H9 (cell line): ENCODE results near the gene NPIPA3. TPM values are rescaled to one million over a fixed set of nuclear protein-coding genes. Genes with fewer than 3 reads are reported as not detected.

Experiments used
- DNase-seq: peaks from one replicate; pipeline ENCODE4 v3.0.0-alpha.2; 2017
- H2AFZ ChIP-seq: one replicate; pipeline ENCODE4 v1.6.1; 2013; ENCODE audit warnings: mild to moderate bottlenecking, low read length, control low read depth, moderate library complexity
- H2AK5ac ChIP-seq: 2 replicates; pipeline ENCODE4 v1.6.1; 2013; ENCODE audit warnings: low read length, control low read depth, mixed read lengths; ENCODE audit not compliant: insufficient read length
- H2BK120ac ChIP-seq: one replicate; pipeline ENCODE4 v1.6.1; 2013; ENCODE audit warnings: low read depth, mild to moderate bottlenecking, low read length, control low read depth, inconsistent platforms; ENCODE audit not compliant: poor library complexity, severe bottlenecking
- H2BK12ac ChIP-seq: 2 replicates; pipeline ENCODE4 v1.6.1; 2013; ENCODE audit warnings: low read length, control low read depth, mixed read lengths, low read depth; ENCODE audit not compliant: insufficient read length
- H2BK15ac ChIP-seq: 2 replicates; pipeline ENCODE4 v1.6.1; 2013; ENCODE audit warnings: low read depth, low read length, control low read depth
- H2BK20ac ChIP-seq: one replicate; pipeline ENCODE4 v1.6.1; 2013; ENCODE audit warnings: low read depth, mild to moderate bottlenecking, low read length, control low read depth, inconsistent platforms; ENCODE audit not compliant: poor library complexity, severe bottlenecking
- H2BK5ac ChIP-seq: 2 replicates; pipeline ENCODE4 v1.6.1; 2013; ENCODE audit warnings: low read length, control low read depth, mixed read lengths; ENCODE audit not compliant: insufficient read length
- H3K14ac ChIP-seq: 2 replicates; pipeline ENCODE4 v1.6.1; 2013; ENCODE audit warnings: low read length, control low read depth; ENCODE audit not compliant: insufficient read depth
- H3K18ac ChIP-seq: 2 replicates; pipeline ENCODE4 v1.6.1; 2013; ENCODE audit warnings: low read depth, mild to moderate bottlenecking, mixed read lengths, low read length, control low read depth; ENCODE audit not compliant: insufficient read length
- H3K23ac ChIP-seq: 2 replicates; pipeline ENCODE4 v1.6.1; 2013; ENCODE audit warnings: low read length, control low read depth, mixed read lengths, low read depth; ENCODE audit not compliant: insufficient read length
- H3K23me2 ChIP-seq: 2 replicates; pipeline ENCODE4 v1.6.1; 2013; ENCODE audit warnings: low read depth, mild to moderate bottlenecking, mixed read lengths, low read length, control low read depth; ENCODE audit not compliant: insufficient read length, poor library complexity, severe bottlenecking
- H3K27ac ChIP-seq: 2 replicates; pipeline ENCODE4 v1.5.1; 2013; ENCODE audit warnings: low read length, control low read depth, mixed read lengths, low read depth; ENCODE audit not compliant: insufficient read length
- H3K27me3 ChIP-seq: 2 replicates; pipeline ENCODE4 v1.6.1; 2013; ENCODE audit warnings: low read length, control low read depth, inconsistent platforms; ENCODE audit not compliant: insufficient read depth
- H3K4ac ChIP-seq: 2 replicates; pipeline ENCODE4 v1.6.1; 2013; ENCODE audit warnings: low read depth, mild to moderate bottlenecking, control low read depth, inconsistent platforms, low read length, moderate library complexity
- H3K4me1 ChIP-seq: 2 replicates; pipeline ENCODE4 v1.6.1; 2013; ENCODE audit warnings: low read length, control low read depth, inconsistent platforms; ENCODE audit not compliant: insufficient read depth
- H3K4me2 ChIP-seq: 2 replicates; pipeline ENCODE4 v1.6.1; 2013; ENCODE audit warnings: low read length, control low read depth, mixed read lengths; ENCODE audit not compliant: insufficient read length, insufficient read depth
- H3K56ac ChIP-seq: 2 replicates; pipeline ENCODE4 v1.6.1; 2013; ENCODE audit warnings: low read depth, mild to moderate bottlenecking, mixed read lengths, low read length, control low read depth; ENCODE audit not compliant: insufficient read length
- H3K79me1 ChIP-seq: 2 replicates; pipeline ENCODE4 v1.6.1; 2013; ENCODE audit warnings: low read depth, mild to moderate bottlenecking, moderate library complexity, low read length, control low read depth, inconsistent platforms; ENCODE audit not compliant: insufficient read depth, poor library complexity, severe bottlenecking
- H3K79me2 ChIP-seq: 2 replicates; pipeline ENCODE4 v1.6.1; 2013; ENCODE audit warnings: low read length, control low read depth, inconsistent platforms; ENCODE audit not compliant: insufficient read depth
- H3K9ac ChIP-seq: 2 replicates; pipeline ENCODE4 v1.6.1; 2013; ENCODE audit warnings: low read length, control low read depth, mixed read lengths; ENCODE audit not compliant: insufficient read length; ENCODE audit errors: extremely low read depth
- H3K9me3 ChIP-seq: one replicate; pipeline ENCODE4 v1.6.1; 2013; ENCODE audit warnings: low read depth, low read length, inconsistent platforms; ENCODE audit not compliant: control insufficient read depth
- H3T11ph ChIP-seq: one replicate; pipeline ENCODE4 v1.6.1; 2013; ENCODE audit warnings: mild to moderate bottlenecking, low read length, control low read depth, inconsistent platforms
- H4K20me1 ChIP-seq: one replicate; pipeline ENCODE4 v1.6.1; 2013; ENCODE audit not compliant: control insufficient read depth, insufficient read length, insufficient read depth
- H4K5ac ChIP-seq: 2 replicates; pipeline ENCODE4 v1.6.1; 2013; ENCODE audit warnings: low read depth, mild to moderate bottlenecking, mixed read lengths, low read length, control low read depth; ENCODE audit not compliant: insufficient read length
- H4K8ac ChIP-seq: replicated peaks from 2 replicates; pipeline ENCODE4 v1.6.1; 2013; ENCODE audit warnings: low read length, control low read depth, mixed read lengths, low read depth; ENCODE audit not compliant: insufficient read length
- H4K91ac ChIP-seq: 2 replicates; pipeline ENCODE4 v1.6.1; 2013; ENCODE audit warnings: low read depth, mild to moderate bottlenecking, moderate library complexity, mixed read lengths, low read length, control low read depth; ENCODE audit not compliant: insufficient read length
- H3K27ac Mint-ChIP-seq, 3 experiments: 2 replicates in 2 of 3; 3 replicates in 1 of 3; pipeline ENCODE4 v1.8.0; 2020 to 2021; ENCODE audit warnings: mixed read lengths in 3 of 3, mild to moderate bottlenecking in 1 of 3, moderate library complexity in 1 of 3
- H3K27me3 Mint-ChIP-seq: 2 replicates; pipeline ENCODE4 v1.8.0; 2021; ENCODE audit warnings: low read depth, mild to moderate bottlenecking, moderate library complexity, mixed read lengths
- H3K36me3 Mint-ChIP-seq, 3 experiments: 2 replicates in 2 of 3; 3 replicates in 1 of 3; pipeline ENCODE4 v1.8.0; 2020 to 2021; ENCODE audit warnings: low read depth in 3 of 3, mixed read lengths in 3 of 3; ENCODE audit not compliant: insufficient read depth in 1 of 3
- H3K4me1 Mint-ChIP-seq, 2 experiments: 2 replicates each; pipeline ENCODE4 v1.8.0; 2020; ENCODE audit warnings: mixed read lengths in 2 of 2
- H3K4me3 Mint-ChIP-seq, 2 experiments: 2 replicates in 1 of 2; 3 replicates in 1 of 2; pipeline ENCODE4 v1.8.0; 2020 to 2021; ENCODE audit warnings: mild to moderate bottlenecking in 2 of 2, mixed read lengths in 2 of 2, moderate library complexity in 1 of 2
- H3K9me3 Mint-ChIP-seq, 2 experiments: 2 replicates in 1 of 2; 3 replicates in 1 of 2; pipeline ENCODE4 v1.8.0; 2020; ENCODE audit warnings: mild to moderate bottlenecking in 2 of 2, mixed read lengths in 2 of 2, moderate library complexity in 1 of 2
- WGBS: extraction: QIAGEN DNeasy Blood & Tissue Kit; methylation state at CpG from one replicate; pipeline ENCODE4 v1.1.7; 2013; ENCODE audit warnings: missing lambda C conversion rate, low lambda C conversion rate, mixed read lengths; ENCODE audit not compliant: insufficient read length; ENCODE audit errors: extremely low coverage; 5-methylcytosine and 5-hydroxymethylcytosine counted together
- total RNA-seq: library from RNA; stranded (reverse); gene quantifications from 2 replicates; pipeline ENCODE4 v1.2.1, GENCODE V29; 2021
- TF ChIP-seq, protein P1 (sequence below): fragments of 200-600 bp; sonication (generic); conservative IDR thresholded peaks from 3 replicates; pipeline ENCODE4 v1.8.0; 2021; ENCODE audit warnings: antibody characterized with exemption, mild to moderate bottlenecking

The NPIPA3 gene
- total RNA-seq, 1 experiment from 2014 or later, result 1.3 TPM

DNA sequence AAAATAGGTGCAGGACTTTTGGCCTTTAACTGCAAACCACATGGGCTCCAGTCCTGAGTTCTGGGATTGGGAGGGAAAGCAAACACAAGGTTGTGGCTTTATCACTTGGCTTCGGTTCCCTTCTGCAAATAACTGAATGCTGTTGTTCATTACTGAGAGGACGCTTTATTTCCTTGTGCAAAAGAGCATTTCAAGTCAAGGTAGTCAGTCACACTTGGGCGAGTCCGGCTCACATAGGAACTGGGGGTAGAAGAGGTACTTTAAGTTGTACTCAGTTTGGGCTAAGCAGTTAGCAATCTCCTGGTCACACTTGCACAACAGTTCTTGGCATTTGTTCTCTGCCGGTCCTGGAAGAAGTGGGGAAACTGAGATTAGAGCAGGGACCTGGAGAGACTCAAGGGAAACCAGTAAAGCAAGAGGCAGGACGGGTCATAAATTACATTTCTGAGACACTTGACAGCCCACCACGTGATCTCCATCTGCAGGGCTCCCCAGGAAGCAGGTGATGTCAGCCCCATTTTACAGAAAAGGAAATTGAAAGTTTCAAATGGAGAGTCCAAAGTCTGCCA, 30.7 kb upstream of the NPIPA3 start:
- Histone ChIP-seq H3K79me1 (no peaks in the 10 kb centered on the region), H3K9me3 (no peaks in the 10 kb centered on the region), H3K4ac (no peak overlapping the region), H2BK120ac (no peak overlapping the region), H3K14ac (no peak overlapping the region), H3K9ac (no peak overlapping the region), H3K18ac (no peak overlapping the region), H2AK5ac (no peak overlapping the region), H3K23ac (no peak overlapping the region), H3T11ph (no peak overlapping the region), H2BK5ac (no peak overlapping the region), H4K91ac (no peak overlapping the region), H2BK20ac (no peak overlapping the region), H3K27me3 (no peaks in the 10 kb centered on the region), H3K27ac (no peak overlapping the region), H3K4me2 (no peak overlapping the region), H2AFZ (no peak overlapping the region), H3K4me1 (no peaks in the 10 kb centered on the region), H4K5ac (no peak overlapping the region), H3K23me2 (no peaks in the 10 kb centered on the region), H4K8ac (no peak overlapping the region), H3K79me2 (no peaks in the 10 kb centered on the region), H2BK15ac (no peak overlapping the region), H3K56ac (no peak overlapping the region), H4K20me1 (no peaks in the 10 kb centered on the region), H2BK12ac (no peak overlapping the region)
- H3K27me3 Mint-ChIP-seq, result no peaks in the 10 kb centered on the region; the same call in 1 of the 2 replicates
- no peak overlapping the region for H3K4me3 Mint-ChIP-seq
- no peak overlapping the region for H3K27ac Mint-ChIP-seq
- no CpG with 5 or more reads among the region's 7 CpGs for WGBS
- H3K36me3 Mint-ChIP-seq, result peaks cover 3 to 17% (median 12%) of the 10 kb centered on the region in 3 experiments; a peak in 6 of 7 replicates
- H3K9me3 Mint-ChIP-seq, result no peaks in the 10 kb centered on the region
- no peak for DNase-seq
- TF ChIP-seq, protein P1, sequence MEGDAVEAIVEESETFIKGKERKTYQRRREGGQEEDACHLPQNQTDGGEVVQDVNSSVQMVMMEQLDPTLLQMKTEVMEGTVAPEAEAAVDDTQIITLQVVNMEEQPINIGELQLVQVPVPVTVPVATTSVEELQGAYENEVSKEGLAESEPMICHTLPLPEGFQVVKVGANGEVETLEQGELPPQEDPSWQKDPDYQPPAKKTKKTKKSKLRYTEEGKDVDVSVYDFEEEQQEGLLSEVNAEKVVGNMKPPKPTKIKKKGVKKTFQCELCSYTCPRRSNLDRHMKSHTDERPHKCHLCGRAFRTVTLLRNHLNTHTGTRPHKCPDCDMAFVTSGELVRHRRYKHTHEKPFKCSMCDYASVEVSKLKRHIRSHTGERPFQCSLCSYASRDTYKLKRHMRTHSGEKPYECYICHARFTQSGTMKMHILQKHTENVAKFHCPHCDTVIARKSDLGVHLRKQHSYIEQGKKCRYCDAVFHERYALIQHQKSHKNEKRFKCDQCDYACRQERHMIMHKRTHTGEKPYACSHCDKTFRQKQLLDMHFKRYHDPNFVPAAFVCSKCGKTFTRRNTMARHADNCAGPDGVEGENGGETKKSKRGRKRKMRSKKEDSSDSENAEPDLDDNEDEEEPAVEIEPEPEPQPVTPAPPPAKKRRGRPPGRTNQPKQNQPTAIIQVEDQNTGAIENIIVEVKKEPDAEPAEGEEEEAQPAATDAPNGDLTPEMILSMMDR, result no peak
- no peaks in the 10 kb centered on the region for H3K4me1 Mint-ChIP-seq
